ENCODE results near the gene KRCC1.
"Not testable (repeated sequence)": the region's sequence is repeated elsewhere in the genome, so short reads cannot be mapped to it uniquely, and the experiment has no call there.

- TF ChIP-seq, protein P1, sequence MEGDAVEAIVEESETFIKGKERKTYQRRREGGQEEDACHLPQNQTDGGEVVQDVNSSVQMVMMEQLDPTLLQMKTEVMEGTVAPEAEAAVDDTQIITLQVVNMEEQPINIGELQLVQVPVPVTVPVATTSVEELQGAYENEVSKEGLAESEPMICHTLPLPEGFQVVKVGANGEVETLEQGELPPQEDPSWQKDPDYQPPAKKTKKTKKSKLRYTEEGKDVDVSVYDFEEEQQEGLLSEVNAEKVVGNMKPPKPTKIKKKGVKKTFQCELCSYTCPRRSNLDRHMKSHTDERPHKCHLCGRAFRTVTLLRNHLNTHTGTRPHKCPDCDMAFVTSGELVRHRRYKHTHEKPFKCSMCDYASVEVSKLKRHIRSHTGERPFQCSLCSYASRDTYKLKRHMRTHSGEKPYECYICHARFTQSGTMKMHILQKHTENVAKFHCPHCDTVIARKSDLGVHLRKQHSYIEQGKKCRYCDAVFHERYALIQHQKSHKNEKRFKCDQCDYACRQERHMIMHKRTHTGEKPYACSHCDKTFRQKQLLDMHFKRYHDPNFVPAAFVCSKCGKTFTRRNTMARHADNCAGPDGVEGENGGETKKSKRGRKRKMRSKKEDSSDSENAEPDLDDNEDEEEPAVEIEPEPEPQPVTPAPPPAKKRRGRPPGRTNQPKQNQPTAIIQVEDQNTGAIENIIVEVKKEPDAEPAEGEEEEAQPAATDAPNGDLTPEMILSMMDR (IDR thresholded peaks at IDR 0.05; ENCODE audit: low read depth, low read length, poor library complexity, severe bottlenecking), result not testable (repeated sequence)
- not testable (repeated sequence) for TF ChIP-seq EZH2phosphoT487 (IDR thresholded peaks at IDR 0.05; ENCODE audit: borderline replicate concordance, low read length)
Observed at GRCh38 chr2:87994304-87994850, 61.2 kb downstream of the KRCC1 start.
